ENCODE results near the gene ICAM1. TPM values are rescaled to one million over a fixed set of nuclear protein-coding genes. Genes with fewer than 3 reads are reported as not detected.
A peak's percentile ranks its signal among the peaks of the same experiment; 100 is the strongest.

The ICAM1 gene
- total RNA-seq, 1 donor from 2014 or later, result 6.8 TPM

DNA sequence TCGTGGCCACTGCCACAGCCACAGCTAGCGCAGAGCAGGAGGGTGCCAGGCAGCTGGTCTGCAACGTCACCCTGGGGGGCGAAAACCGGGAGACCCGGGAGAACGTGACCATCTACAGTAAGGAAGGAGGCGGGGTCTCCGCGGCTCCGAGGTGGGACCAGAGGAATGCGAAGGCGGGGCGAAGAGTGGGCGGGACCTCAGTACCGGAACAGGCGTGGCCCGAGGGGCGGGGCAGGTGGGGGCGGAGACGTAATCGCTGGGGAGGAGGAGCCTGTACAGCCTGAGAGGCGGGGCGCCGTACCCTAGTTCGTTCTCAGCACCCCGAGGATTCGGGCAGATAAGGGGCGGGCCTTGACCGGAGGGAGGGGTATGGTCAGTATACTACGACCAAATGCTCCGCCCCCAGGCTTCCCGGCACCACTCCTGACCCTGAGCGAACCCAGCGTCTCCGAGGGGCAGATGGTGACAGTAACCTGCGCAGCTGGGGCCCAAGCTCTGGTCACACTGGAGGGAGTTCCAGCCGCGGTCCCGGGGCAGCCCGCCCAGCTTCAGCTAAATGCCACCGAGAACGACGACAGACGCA is 21.4 kb downstream of the ICAM1 start:
- Histone ChIP-seq H3K9ac (ENCODE audit: low read depth in 1 of 3, low read length in 3 of 3) (no peak overlapping the region), H3K27me3 (ENCODE audit: control insufficient read depth in 3 of 3, insufficient read depth in 3 of 3, low read length in 3 of 3) (peaks cover 88 to 94% (median 93%) of the 10 kb centered on the region in 3 donors), H3K4me3 (ENCODE audit: low read length in 3 of 3) (peak overlapping the region in 2 of 3 donors; percentile 59 to 64), H3K9me3 (ENCODE audit: control insufficient read depth in 3 of 3, low read length in 3 of 3) (no peaks in the 10 kb centered on the region), H3K36me3 (ENCODE audit: control insufficient read depth in 3 of 3, insufficient read depth in 3 of 3, low read length in 3 of 3) (no peaks in the 10 kb centered on the region), H3K4me1 (ENCODE audit: control insufficient read depth in 3 of 3, insufficient read depth in 3 of 3, low read length in 3 of 3) (peaks cover 47 to 63% (median 54%) of the 10 kb centered on the region in 3 donors), H3K27ac (ENCODE audit: low read depth, low read length) (no peak overlapping the region)

DNA sequence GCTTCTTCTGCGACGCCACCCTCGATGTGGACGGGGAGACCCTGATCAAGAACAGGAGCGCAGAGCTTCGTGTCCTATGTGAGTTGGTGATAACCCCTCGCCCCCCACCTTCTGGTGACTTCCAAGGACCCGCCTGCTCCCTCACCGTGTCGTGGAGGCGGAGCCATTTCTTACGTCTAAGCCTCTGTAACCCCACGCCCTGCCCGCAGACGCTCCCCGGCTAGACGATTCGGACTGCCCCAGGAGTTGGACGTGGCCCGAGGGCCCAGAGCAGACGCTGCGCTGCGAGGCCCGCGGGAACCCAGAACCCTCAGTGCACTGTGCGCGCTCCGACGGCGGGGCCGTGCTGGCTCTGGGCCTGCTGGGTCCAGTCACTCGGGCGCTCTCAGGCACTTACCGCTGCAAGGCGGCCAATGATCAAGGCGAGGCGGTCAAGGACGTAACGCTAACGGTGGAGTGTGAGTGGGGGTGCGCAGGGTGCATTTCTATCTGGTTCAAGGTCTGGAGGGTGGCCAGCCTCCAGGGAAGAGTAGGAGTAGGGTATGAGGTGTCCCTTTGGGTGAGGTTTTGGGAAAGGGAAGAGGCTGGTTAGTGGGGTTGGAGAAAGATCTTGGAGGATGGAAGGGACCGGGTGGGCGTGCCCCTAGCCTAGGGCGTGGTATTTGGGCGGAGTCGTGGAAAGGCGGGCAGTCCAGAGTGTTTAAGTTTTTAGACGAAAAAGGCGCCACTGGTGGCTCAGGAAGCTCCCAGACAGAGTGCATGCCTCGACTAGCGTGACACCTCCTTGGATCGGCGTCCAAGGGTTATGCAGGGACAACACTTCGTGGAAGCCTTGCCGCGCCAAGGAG is 22.1 kb downstream of the ICAM1 start:
- no peaks in the 10 kb centered on the region for H3K36me3 ChIP-seq (ENCODE audit: control insufficient read depth in 3 of 3, insufficient read depth in 3 of 3, low read length in 3 of 3)
- no peaks in the 10 kb centered on the region for H3K9me3 ChIP-seq (ENCODE audit: control insufficient read depth in 3 of 3, low read length in 3 of 3)
- peaks cover 81 to 87% (median 85%) of the 10 kb centered on the region in 3 donors for H3K27me3 ChIP-seq (ENCODE audit: control insufficient read depth in 3 of 3, insufficient read depth in 3 of 3, low read length in 3 of 3)
- H3K9ac ChIP-seq (ENCODE audit: low read depth in 1 of 3, low read length in 3 of 3), result peak overlapping the region in 1 of 3 donors; percentile 16
- H3K4me1 ChIP-seq (ENCODE audit: control insufficient read depth in 3 of 3, insufficient read depth in 3 of 3, low read length in 3 of 3), result peaks cover 43 to 63% (median 54%) of the 10 kb centered on the region in 3 donors
- no peak overlapping the region for H3K27ac ChIP-seq (ENCODE audit: low read depth, low read length)
- H3K4me3 ChIP-seq (ENCODE audit: low read length in 3 of 3), result peak overlapping the region in 2 of 3 donors; percentile 59 to 64

DNA sequence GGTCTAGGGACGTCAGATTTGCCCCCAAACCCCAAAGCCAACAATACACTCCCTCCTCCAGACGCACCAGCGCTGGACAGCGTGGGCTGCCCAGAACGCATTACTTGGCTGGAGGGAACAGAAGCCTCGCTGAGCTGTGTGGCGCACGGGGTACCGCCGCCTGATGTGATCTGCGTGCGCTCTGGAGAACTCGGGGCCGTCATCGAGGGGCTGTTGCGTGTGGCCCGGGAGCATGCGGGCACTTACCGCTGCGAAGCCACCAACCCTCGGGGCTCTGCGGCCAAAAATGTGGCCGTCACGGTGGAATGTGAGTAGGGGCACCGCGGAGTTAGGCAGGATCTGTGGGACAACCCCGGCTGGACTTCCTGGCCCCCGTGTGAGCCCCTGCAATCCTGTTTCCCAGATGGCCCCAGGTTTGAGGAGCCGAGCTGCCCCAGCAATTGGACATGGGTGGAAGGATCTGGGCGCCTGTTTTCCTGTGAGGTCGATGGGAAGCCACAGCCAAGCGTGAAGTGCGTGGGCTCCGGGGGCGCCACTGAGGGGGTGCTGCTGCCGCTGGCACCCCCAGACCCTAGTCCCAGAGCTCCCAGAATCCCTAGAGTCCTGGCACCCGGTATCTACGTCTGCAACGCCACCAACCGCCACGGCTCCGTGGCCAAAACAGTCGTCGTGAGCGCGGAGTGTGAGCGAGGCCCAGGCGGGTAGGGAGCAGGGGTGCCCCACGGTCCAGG is 22.9 kb downstream of the ICAM1 start:
- Histone ChIP-seq H3K27ac (ENCODE audit: low read depth, low read length) (no peak overlapping the region), H3K27me3 (ENCODE audit: control insufficient read depth in 3 of 3, insufficient read depth in 3 of 3, low read length in 3 of 3) (peaks cover 73 to 81% (median 79%) of the 10 kb centered on the region in 3 donors), H3K36me3 (ENCODE audit: control insufficient read depth in 3 of 3, insufficient read depth in 3 of 3, low read length in 3 of 3) (no peaks in the 10 kb centered on the region), H3K4me1 (ENCODE audit: control insufficient read depth in 3 of 3, insufficient read depth in 3 of 3, low read length in 3 of 3) (peaks cover 41 to 62% (median 52%) of the 10 kb centered on the region in 3 donors), H3K9ac (ENCODE audit: low read depth in 1 of 3, low read length in 3 of 3) (peak overlapping the region in 1 of 3 donors; percentile 16), H3K4me3 (ENCODE audit: low read length in 3 of 3) (no peak overlapping the region), H3K9me3 (ENCODE audit: control insufficient read depth in 3 of 3, low read length in 3 of 3) (no peaks in the 10 kb centered on the region)

DNA sequence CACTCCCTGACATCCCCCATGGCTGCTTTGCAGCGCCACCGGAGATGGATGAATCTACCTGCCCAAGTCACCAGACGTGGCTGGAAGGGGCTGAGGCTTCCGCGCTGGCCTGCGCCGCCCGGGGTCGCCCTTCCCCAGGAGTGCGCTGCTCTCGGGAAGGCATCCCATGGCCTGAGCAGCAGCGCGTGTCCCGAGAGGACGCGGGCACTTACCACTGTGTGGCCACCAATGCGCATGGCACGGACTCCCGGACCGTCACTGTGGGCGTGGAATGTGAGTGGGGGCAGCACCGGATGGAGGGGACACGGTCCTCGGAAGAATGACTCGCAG is 23.4 kb downstream of the ICAM1 start:
- peaks cover 67 to 77% (median 74%) of the 10 kb centered on the region in 3 donors for H3K27me3 ChIP-seq (ENCODE audit: control insufficient read depth in 3 of 3, insufficient read depth in 3 of 3, low read length in 3 of 3)
- H3K4me3 ChIP-seq (ENCODE audit: low read length in 3 of 3), result no peak overlapping the region
- H3K27ac ChIP-seq (ENCODE audit: low read depth, low read length), result no peak overlapping the region
- no peaks in the 10 kb centered on the region for H3K9me3 ChIP-seq (ENCODE audit: control insufficient read depth in 3 of 3, low read length in 3 of 3)
- H3K9ac ChIP-seq (ENCODE audit: low read depth in 1 of 3, low read length in 3 of 3), result no peak overlapping the region
- H3K4me1 ChIP-seq (ENCODE audit: control insufficient read depth in 3 of 3, insufficient read depth in 3 of 3, low read length in 3 of 3), result peaks cover 35 to 56% (median 47%) of the 10 kb centered on the region in 3 donors
- no peaks in the 10 kb centered on the region for H3K36me3 ChIP-seq (ENCODE audit: control insufficient read depth in 3 of 3, insufficient read depth in 3 of 3, low read length in 3 of 3)

DNA sequence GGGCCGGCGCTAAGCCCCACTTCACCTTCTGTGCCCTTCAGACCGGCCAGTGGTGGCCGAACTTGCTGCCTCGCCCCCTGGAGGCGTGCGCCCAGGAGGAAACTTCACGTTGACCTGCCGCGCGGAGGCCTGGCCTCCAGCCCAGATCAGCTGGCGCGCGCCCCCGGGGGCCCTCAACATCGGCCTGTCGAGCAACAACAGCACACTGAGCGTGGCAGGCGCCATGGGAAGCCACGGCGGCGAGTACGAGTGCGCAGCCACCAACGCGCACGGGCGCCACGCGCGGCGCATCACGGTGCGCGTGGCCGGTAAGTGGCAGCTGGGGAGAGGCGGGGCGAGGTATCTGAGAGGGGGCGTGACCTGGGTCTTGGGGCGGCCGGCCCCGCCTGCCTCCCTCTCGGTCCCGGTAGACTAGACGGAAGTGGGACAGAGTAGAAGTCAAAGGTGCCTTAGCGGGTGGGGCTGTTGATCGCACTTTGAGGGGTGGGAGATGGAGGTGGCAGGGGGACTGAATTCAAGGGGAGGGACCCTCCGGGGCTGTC is 24.5 kb downstream of the ICAM1 start:
- peaks cover 65 to 74% (median 74%) of the 10 kb centered on the region in 3 donors for H3K27me3 ChIP-seq (ENCODE audit: control insufficient read depth in 3 of 3, insufficient read depth in 3 of 3, low read length in 3 of 3)
- no peaks in the 10 kb centered on the region for H3K36me3 ChIP-seq (ENCODE audit: control insufficient read depth in 3 of 3, insufficient read depth in 3 of 3, low read length in 3 of 3)
- H3K9ac ChIP-seq (ENCODE audit: low read depth in 1 of 3, low read length in 3 of 3), result no peak overlapping the region
- H3K9me3 ChIP-seq (ENCODE audit: control insufficient read depth in 3 of 3, low read length in 3 of 3), result no peaks in the 10 kb centered on the region
- peak overlapping the region in 2 of 3 donors; percentile 32 to 35 for H3K4me3 ChIP-seq (ENCODE audit: low read length in 3 of 3)
- no peak overlapping the region for H3K27ac ChIP-seq (ENCODE audit: low read depth, low read length)
- peaks cover 31 to 48% (median 37%) of the 10 kb centered on the region in 3 donors for H3K4me1 ChIP-seq (ENCODE audit: control insufficient read depth in 3 of 3, insufficient read depth in 3 of 3, low read length in 3 of 3)

DNA sequence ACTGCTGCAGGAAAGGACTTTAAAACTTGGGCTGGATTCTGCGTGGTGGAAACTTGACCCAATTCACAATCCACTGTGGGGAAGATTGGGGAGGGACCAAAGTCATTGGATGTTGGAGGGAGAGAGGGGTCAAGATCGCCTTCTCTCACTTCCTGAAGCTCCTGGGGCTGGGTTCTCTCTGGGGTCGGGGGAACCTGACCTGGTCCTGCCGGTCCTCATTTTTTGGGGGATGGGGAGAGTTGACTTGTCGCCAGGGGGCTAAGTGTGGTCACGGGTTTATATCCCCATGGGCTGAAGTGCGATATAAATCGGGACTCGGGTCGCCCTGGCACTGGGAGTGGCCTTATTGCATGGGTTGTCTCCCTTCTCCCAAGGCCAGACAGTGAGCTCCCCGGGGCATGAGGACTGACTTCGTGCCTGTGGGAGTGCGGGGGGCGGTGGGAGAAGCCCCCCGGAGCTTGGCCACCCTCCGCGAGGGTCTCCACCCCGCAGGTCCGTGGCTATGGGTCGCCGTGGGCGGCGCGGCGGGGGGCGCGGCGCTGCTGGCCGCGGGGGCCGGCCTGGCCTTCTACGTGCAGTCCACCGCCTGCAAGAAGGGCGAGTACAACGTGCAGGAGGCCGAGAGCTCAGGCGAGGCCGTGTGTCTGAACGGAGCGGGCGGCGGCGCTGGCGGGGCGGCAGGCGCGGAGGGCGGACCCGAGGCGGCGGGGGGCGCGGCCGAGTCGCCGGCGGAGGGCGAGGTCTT is 25.1 kb downstream of the ICAM1 start:
- H3K27ac ChIP-seq (ENCODE audit: low read depth, low read length), result no peak overlapping the region
- H3K4me1 ChIP-seq (ENCODE audit: control insufficient read depth in 3 of 3, insufficient read depth in 3 of 3, low read length in 3 of 3), result peaks cover 25 to 41% (median 30%) of the 10 kb centered on the region in 3 donors
- H3K36me3 ChIP-seq (ENCODE audit: control insufficient read depth in 3 of 3, insufficient read depth in 3 of 3, low read length in 3 of 3), result no peaks in the 10 kb centered on the region
- H3K9ac ChIP-seq (ENCODE audit: low read depth in 1 of 3, low read length in 3 of 3), result no peak overlapping the region
- H3K9me3 ChIP-seq (ENCODE audit: control insufficient read depth in 3 of 3, low read length in 3 of 3), result no peaks in the 10 kb centered on the region
- H3K27me3 ChIP-seq (ENCODE audit: control insufficient read depth in 3 of 3, insufficient read depth in 3 of 3, low read length in 3 of 3), result peaks cover 58 to 68% (median 68%) of the 10 kb centered on the region in 3 donors
- H3K4me3 ChIP-seq (ENCODE audit: low read length in 3 of 3), result peak overlapping the region in 2 of 3 donors; percentile 32 to 35

DNA sequence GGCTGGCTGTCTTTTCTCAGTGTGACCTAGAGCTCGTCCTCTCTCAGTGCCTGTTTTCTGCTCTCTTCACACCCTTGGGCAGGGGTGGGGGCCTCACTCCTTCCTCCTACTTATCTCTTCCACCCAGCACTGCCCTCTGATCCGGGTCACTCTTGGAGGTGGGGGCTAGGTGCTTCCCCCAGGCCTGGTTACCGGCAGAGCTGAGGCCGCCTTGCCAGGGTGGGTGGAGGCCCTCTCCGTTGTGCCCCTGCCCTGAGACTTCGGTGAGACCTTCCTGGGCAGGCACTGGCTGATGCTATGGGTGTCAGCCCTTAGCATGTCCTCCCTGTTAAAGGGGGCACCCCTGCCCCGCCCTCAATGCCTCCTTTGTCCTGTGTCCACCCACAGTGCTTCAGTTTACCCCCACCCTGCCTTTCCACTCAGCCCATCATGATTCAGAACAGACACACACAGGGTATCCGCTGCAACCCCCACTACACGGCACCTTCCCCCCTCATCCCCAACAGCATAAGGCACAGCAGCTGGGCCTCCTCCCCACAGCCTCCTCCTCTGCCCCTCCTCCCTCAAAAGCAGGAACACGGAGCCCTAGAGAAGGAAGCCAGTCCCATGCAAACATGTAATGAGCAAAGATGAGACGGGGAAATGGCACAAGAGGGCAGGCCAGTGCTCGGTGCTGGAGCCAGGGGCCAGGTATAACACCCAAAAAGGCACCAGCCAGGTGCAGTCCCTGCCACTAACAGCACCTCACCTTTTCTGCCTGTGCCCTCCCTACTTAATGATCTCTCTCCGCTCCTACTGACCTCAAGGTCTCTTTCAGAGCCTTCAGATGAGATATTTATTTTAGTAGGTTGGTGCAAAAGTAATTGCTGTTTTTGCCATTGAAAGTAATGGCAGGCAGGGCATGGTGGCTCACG is 28.9 kb downstream of the ICAM1 start:
- Histone ChIP-seq H3K4me1 (ENCODE audit: control insufficient read depth in 3 of 3, insufficient read depth in 3 of 3, low read length in 3 of 3) (peaks cover 5 to 14% (median 8%) of the 10 kb centered on the region in 3 donors), H3K9me3 (ENCODE audit: control insufficient read depth in 3 of 3, low read length in 3 of 3) (no peaks in the 10 kb centered on the region), H3K9ac (ENCODE audit: low read depth in 1 of 3, low read length in 3 of 3) (no peak overlapping the region), H3K36me3 (ENCODE audit: control insufficient read depth in 3 of 3, insufficient read depth in 3 of 3, low read length in 3 of 3) (no peaks in the 10 kb centered on the region), H3K27me3 (ENCODE audit: control insufficient read depth in 3 of 3, insufficient read depth in 3 of 3, low read length in 3 of 3) (peaks cover 21 to 38% (median 37%) of the 10 kb centered on the region in 3 donors), H3K27ac (ENCODE audit: low read depth, low read length) (no peak overlapping the region), H3K4me3 (ENCODE audit: low read length in 3 of 3) (no peak overlapping the region)

DNA sequence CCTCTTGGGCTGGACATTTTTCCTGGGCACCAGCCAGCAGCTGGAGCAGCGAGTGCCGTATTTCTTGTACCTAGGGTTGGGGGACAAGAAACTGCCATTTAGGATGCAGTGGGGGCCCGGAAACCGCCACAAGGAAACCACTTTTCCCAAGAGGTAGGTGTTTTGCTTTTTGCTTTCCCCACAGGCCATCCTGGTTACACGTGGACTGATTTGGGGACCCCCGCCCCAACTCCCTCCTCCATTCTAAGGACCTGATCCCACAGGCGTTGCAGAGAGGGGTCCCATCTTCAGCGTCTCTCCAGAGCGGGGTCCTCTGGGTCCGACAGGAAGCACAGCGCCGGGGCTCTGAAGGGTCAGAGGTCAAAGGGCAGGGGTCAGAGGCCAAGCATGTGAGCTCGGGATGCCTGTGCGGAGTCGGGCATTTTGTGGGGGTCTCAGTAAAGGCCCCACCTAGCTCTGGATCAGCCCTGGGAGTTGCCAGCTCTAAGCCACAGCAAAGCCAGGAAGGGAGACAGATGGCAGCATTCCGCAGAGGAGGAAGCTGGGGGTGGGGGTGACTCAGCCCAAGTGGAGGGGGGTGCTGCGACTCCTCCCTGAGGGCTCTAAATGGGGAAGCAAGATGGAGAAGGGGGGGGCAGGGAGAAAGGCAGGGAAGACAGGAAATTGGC is 34.4 kb downstream of the ICAM1 start:
- no peaks in the 10 kb centered on the region for H3K4me1 ChIP-seq (ENCODE audit: control insufficient read depth in 3 of 3, insufficient read depth in 3 of 3, low read length in 3 of 3)
- H3K27ac ChIP-seq (ENCODE audit: low read depth, low read length), result no peak overlapping the region
- peaks cover 0 to 8% (median 7%) of the 10 kb centered on the region in 3 donors for H3K27me3 ChIP-seq (ENCODE audit: control insufficient read depth in 3 of 3, insufficient read depth in 3 of 3, low read length in 3 of 3)
- H3K4me3 ChIP-seq (ENCODE audit: low read length in 3 of 3), result no peak overlapping the region
- H3K9me3 ChIP-seq (ENCODE audit: control insufficient read depth in 3 of 3, low read length in 3 of 3), result no peaks in the 10 kb centered on the region
- peaks cover 0 to 5% (median 3%) of the 10 kb centered on the region in 3 donors for H3K36me3 ChIP-seq (ENCODE audit: control insufficient read depth in 3 of 3, insufficient read depth in 3 of 3, low read length in 3 of 3)
- no peak overlapping the region for H3K9ac ChIP-seq (ENCODE audit: low read depth in 1 of 3, low read length in 3 of 3)
